ENCODE measurements around the gene PHOSPHO2. TPM values are rescaled to one million over a fixed set of nuclear protein-coding genes. Genes with fewer than 3 reads are reported as not detected.
A peak's percentile ranks its signal among the peaks of the same experiment; 100 is the strongest.

The PHOSPHO2 gene
- total and polyA plus RNA-seq, 9 of the 15 experiments (the other 6 are each of a cell fraction or from before 2014, with no cell fraction given) = 7.8 to 19.1 (median 11.7) TPM

- TF ChIP-seq ZNF318 (IDR thresholded peaks at IDR 0.05; ENCODE audit: borderline replicate concordance in 1 of 2, low read depth in 1 of 2) = no peak
- no peak for TF ChIP-seq ZNF143 (CRISPR knock-in tag; IDR thresholded peaks at IDR 0.05)
- no peak for TF ChIP-seq SRSF7 (optimal IDR thresholded peaks at IDR 0.05; ENCODE audit: low read depth, low read length)
- TF ChIP-seq BCOR (IDR thresholded peaks at IDR 0.05) = no peak
- no peak for TF ChIP-seq ZBTB40 (IDR thresholded peaks at IDR 0.05)
- no peak for TF ChIP-seq ZBTB40 (CRISPR knock-in tag; IDR thresholded peaks at IDR 0.05)
- peak; percentile 96 for TF ChIP-seq ZNF347 (CRISPR knock-in tag; IDR thresholded peaks at IDR 0.05; ENCODE audit: low read depth)
- peak; percentile 94 for TF ChIP-seq CREB5 (CRISPR knock-in tag; IDR thresholded peaks at IDR 0.05)
These were observed 17.7 kb downstream of the PHOSPHO2 start (continued) for GRCh38 chr2:169711751-169712509.
